ENCODE data around the gene TOR4A. TPM values are rescaled to one million over a fixed set of nuclear protein-coding genes. Genes with fewer than 3 reads are reported as not detected.
A peak's percentile ranks its signal among the peaks of the same experiment; 100 is the strongest.
"Not testable (repeated sequence)": the region's sequence is repeated elsewhere in the genome, so short reads cannot be mapped to it uniquely, and the experiment has no call there.

Gene TOR4A
- total RNA-seq, 1 donor from 2014 or later = 3.5 TPM

GRCh38 chr9:137240841-137241489 is 36.6 kb upstream of the TOR4A start, which contains the start of gene TUBB4B:
TSS of gene TUBB4B (plus strand) at chr9:137241287. CDS start at chr9:137241361, 74 bp downstream.
- Mint-ChIP-seq H3K9me3 (ENCODE audit: low read depth) (no peaks in the 10 kb centered on the region), H3K36me3 (ENCODE audit: low read depth) (peaks cover 10% of the 10 kb centered on the region), H3K27me3 (ENCODE audit: low read depth) (no peaks in the 10 kb centered on the region), H3K4me1 (ENCODE audit: low read depth) (peaks cover 30% of the 10 kb centered on the region), H3K27ac (ENCODE audit: unreplicated experiment) (peak within 1 kb of the TSS; percentile 89), H3K4me3 (ENCODE audit: unreplicated experiment) (peak within 1 kb of the TSS; percentile 78)
- peak; percentile 99 for DNase-seq (ENCODE audit: low spot score)
- TF ChIP-seq, protein P1, sequence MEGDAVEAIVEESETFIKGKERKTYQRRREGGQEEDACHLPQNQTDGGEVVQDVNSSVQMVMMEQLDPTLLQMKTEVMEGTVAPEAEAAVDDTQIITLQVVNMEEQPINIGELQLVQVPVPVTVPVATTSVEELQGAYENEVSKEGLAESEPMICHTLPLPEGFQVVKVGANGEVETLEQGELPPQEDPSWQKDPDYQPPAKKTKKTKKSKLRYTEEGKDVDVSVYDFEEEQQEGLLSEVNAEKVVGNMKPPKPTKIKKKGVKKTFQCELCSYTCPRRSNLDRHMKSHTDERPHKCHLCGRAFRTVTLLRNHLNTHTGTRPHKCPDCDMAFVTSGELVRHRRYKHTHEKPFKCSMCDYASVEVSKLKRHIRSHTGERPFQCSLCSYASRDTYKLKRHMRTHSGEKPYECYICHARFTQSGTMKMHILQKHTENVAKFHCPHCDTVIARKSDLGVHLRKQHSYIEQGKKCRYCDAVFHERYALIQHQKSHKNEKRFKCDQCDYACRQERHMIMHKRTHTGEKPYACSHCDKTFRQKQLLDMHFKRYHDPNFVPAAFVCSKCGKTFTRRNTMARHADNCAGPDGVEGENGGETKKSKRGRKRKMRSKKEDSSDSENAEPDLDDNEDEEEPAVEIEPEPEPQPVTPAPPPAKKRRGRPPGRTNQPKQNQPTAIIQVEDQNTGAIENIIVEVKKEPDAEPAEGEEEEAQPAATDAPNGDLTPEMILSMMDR (IDR thresholded peaks at IDR 0.05) = no peak

DNA sequence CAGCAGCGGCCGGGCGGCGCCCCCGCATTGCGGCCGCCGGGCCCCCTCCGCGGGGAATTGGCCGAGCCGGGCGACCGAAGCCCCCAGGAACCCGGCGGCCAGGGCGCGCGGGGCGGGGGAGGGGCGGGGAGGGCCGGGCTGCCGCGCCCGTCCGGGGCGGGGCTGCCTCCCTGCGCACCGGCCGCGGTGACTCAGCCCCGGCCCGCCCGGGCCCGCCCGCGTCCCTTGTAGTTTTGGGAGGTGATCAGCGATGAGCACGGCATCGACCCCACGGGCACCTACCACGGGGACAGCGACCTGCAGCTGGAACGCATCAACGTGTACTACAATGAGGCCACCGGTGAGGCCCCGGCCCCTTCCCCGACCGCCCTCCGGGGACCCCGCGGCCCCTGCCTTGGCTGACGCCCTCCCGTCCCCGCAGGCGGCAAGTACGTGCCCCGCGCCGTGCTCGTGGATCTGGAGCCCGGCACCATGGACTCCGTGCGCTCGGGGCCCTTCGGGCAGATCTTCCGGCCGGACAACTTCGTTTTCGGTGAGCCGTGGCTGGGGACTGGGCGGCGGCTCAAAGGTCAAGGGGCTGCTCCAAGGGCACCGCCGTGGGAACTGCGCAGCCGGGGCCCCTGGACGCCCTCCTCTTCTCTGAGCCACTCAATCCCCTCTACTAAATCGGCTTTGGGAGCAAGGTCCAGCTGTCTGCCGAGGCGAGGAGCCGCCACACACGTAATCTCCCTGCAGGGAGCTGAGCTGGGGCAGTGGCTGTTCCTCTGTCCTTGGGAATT is 35.8 kb upstream of the TOR4A start:
- no peak for DNase-seq (ENCODE audit: low spot score)
- Mint-ChIP-seq H3K27me3 (ENCODE audit: low read depth) (no peaks in the 10 kb centered on the region), H3K4me3 (ENCODE audit: unreplicated experiment) (peak overlapping the region; percentile 78), H3K9me3 (ENCODE audit: low read depth) (no peaks in the 10 kb centered on the region), H3K36me3 (ENCODE audit: low read depth) (peaks cover 10% of the 10 kb centered on the region), H3K27ac (ENCODE audit: unreplicated experiment) (peak overlapping the region; percentile 57), H3K4me1 (ENCODE audit: low read depth) (peaks cover 30% of the 10 kb centered on the region)
- TF ChIP-seq, protein P1 (IDR thresholded peaks at IDR 0.05) = no peak

GRCh38 chr9:137242269-137243203 is 35.0 kb upstream of the TOR4A start:
- DNase-seq (ENCODE audit: low spot score) = no peak
- TF ChIP-seq, protein P1 (IDR thresholded peaks at IDR 0.05) = no peak
- Mint-ChIP-seq H3K4me1 (ENCODE audit: low read depth) (peaks cover 30% of the 10 kb centered on the region), H3K4me3 (ENCODE audit: unreplicated experiment) (peak overlapping the region; percentile 76), H3K27me3 (ENCODE audit: low read depth) (no peaks in the 10 kb centered on the region), H3K36me3 (ENCODE audit: low read depth) (peaks cover 10% of the 10 kb centered on the region), H3K27ac (ENCODE audit: unreplicated experiment) (peak overlapping the region; percentile 57), H3K9me3 (ENCODE audit: low read depth) (no peaks in the 10 kb centered on the region)

GRCh38 chr9:137243266-137243625 is 34.3 kb upstream of the TOR4A start:
- H3K9me3 Mint-ChIP-seq (ENCODE audit: low read depth); H3K27ac Mint-ChIP-seq (ENCODE audit: unreplicated experiment); H3K4me3 Mint-ChIP-seq (ENCODE audit: unreplicated experiment); DNase-seq (ENCODE audit: low spot score); H3K27me3 Mint-ChIP-seq (ENCODE audit: low read depth): not testable (repeated sequence)
- H3K36me3 Mint-ChIP-seq (ENCODE audit: low read depth) = peaks cover 10% of the 10 kb centered on the region
- peaks cover 30% of the 10 kb centered on the region for H3K4me1 Mint-ChIP-seq (ENCODE audit: low read depth)

- Mint-ChIP-seq H3K4me3 (ENCODE audit: unreplicated experiment) (peak overlapping the region; percentile 31), H3K27ac (ENCODE audit: unreplicated experiment) (peak overlapping the region; percentile 59), H3K9me3 (ENCODE audit: low read depth) (no peaks in the 10 kb centered on the region), H3K27me3 (ENCODE audit: low read depth) (no peaks in the 10 kb centered on the region), H3K36me3 (ENCODE audit: low read depth) (peaks cover 10% of the 10 kb centered on the region), H3K4me1 (ENCODE audit: low read depth) (peaks cover 29% of the 10 kb centered on the region)
- TF ChIP-seq, protein P1 (IDR thresholded peaks at IDR 0.05) = no peak
- no peak for DNase-seq (ENCODE audit: low spot score)
These were observed 33.7 kb upstream of the TOR4A start for GRCh38 chr9:137243626-137244485.
